Epithelial cell of umbilical artery (primary cell): Measurements from ENCODE around the gene TTLL4. TPM values are rescaled to one million over a fixed set of nuclear protein-coding genes. Genes with fewer than 3 reads are reported as not detected.

ENCODE experiments used
- total RNA-seq: library from RNA; depleted of rRNA; stranded (reverse); fragments of >200 nt; gene quantifications from 2 replicates; pipeline ENCODE4 v1.2.3, GENCODE V29; 2014

Gene TTLL4, protein sequence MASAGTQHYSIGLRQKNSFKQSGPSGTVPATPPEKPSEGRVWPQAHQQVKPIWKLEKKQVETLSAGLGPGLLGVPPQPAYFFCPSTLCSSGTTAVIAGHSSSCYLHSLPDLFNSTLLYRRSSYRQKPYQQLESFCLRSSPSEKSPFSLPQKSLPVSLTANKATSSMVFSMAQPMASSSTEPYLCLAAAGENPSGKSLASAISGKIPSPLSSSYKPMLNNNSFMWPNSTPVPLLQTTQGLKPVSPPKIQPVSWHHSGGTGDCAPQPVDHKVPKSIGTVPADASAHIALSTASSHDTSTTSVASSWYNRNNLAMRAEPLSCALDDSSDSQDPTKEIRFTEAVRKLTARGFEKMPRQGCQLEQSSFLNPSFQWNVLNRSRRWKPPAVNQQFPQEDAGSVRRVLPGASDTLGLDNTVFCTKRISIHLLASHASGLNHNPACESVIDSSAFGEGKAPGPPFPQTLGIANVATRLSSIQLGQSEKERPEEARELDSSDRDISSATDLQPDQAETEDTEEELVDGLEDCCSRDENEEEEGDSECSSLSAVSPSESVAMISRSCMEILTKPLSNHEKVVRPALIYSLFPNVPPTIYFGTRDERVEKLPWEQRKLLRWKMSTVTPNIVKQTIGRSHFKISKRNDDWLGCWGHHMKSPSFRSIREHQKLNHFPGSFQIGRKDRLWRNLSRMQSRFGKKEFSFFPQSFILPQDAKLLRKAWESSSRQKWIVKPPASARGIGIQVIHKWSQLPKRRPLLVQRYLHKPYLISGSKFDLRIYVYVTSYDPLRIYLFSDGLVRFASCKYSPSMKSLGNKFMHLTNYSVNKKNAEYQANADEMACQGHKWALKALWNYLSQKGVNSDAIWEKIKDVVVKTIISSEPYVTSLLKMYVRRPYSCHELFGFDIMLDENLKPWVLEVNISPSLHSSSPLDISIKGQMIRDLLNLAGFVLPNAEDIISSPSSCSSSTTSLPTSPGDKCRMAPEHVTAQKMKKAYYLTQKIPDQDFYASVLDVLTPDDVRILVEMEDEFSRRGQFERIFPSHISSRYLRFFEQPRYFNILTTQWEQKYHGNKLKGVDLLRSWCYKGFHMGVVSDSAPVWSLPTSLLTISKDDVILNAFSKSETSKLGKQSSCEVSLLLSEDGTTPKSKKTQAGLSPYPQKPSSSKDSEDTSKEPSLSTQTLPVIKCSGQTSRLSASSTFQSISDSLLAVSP
- 5.2 and 9.0 TPM in 2 replicates for total RNA-seq

DNA sequence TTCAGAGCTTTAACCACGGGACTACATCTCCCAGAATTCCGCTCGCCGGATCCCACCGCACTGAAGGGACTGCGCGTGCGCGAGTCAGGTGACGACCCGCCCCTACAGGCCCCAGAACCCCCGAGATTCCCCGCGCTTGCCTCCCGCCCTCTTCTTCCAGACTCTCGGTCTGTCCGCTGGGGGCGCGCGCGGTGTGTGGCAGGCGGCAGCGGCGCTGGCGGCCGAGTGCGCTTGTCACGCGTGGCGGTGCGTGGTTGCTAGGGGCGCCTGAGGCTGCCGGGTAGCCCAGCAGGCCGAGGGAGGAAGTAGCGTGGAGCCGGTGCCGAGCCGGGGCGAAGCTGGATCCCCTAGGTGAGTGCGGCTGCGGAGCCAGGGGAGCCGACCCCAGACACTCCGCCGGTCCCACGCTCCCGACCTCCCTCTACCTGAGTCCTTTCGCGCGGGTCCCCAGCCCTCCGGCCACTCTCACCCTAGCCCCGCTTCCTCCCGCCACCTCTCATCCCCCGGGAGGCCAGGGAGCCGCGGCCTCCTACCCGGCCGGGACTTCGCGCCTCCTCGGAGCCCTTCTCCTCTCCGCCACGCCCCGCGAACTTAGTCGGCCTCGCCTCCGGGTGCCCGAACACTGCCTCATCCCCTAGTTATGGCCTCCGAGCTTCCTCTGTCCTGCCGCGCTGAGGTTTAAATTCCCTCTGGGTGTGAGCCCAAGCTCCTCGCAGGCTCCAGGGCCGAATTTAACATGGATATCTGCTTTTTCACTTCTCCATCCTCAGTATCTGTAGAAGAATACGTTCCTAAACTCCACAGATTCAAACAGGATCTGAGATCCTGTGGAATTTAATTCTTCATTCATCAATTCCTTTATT, at the start of gene TTLL4:
TTLL4 (plus strand) TSS at position 149 of the 863 bp plus-strand sequence. CDS start 26,842 bp downstream, outside the sequence.

DNA sequence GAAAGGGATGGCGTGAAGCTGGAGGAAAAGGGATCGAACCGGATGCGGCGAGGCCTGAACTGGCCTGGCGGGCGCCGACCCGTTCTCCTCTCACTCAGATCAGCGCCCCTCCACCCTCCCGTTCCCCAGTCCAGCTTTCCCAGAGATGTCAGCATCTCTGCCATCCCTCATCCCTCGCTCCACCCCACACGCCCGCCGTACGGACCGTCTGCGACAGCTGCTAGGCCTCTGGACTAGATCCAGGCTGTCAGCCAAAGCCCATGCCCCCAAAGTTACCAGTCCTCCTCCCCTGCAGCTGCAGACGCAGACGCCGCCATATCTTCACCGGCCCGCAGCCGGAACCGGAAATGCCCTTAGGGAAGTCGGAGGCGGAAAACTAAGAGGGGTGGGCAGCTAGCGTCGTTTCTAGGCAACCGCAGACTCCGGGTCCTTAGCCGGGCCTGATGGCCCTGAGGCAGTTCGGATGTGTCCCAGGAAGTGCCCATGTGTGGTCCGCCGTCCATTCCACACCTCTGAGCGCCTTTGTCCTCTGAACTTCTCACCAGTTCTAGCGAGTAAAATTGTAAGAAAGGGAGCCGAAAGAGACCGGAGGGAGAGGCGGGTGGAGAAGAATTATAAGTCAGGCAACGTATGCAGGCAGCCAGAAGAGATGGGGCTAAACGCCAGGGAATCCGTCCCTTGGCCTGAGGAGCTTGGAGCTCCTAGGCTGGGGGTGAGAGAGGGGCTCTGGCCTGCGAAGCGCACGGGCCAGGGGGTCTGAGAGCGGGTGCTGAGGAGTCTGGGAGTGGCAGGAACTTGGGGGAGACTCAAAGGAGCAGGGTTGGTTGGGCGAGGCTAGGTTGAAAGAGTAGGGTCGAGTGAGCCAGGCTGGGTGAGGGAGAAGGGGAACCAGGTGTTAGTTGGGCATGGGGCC, 38.7 kb upstream of the TTLL4 start, which contains the start of the genes RNF25 and STK36:
RNF25 (minus strand) TSS at position 349 of the 913 bp plus-strand sequence; CDS start at position 317, 32 bp downstream.
STK36 (plus strand) TSS at position 433 of the 913 bp plus-strand sequence. CDS start 744 bp downstream, outside the sequence.

DNA sequence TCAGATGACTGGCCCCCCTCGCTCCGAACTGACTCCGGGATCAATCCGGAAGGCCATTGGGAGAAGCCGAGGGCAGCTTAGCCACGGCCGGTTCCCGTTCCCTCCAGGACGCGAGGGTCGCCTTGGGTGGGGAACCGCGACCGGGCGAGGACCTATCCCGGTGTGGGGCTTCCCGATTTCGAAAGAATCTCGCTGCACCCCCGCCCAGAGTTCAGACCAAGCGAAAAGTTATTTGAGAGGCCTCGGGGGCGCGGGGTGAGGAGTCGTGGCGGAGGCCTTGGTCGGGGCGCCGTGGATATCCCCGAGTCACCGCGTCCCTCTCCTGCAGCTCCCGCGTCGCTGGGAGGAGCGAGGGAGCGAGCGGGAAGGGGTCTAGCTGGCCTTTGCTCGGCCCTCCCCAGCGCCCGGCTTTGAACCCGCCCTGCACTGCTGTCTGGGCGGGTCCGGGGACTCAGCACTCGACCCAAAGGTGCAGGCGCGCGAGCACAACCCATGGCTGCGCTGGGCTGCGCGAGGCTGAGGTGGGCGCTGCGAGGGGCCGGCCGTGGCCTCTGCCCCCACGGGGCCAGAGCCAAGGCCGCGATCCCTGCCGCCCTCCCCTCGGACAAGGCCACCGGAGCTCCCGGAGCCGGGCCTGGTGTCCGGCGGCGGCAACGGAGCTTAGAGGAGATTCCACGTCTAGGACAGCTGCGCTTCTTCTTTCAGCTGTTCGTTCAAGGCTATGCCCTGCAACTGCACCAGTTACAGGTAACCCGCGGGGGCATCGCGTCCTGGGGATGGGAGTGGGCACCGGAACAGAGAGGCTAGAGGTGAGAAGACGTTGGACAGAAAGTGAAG, 71.3 kb downstream of the TTLL4 start, which contains the start of gene CYP27A1:
CYP27A1 (plus strand) TSS at position 457 of the 837 bp plus-strand sequence; CDS start at position 493, 36 bp downstream.

Other genes starting within 250 kb of the TTLL4 start
- 5.2 and 14.1 TPM in 2 replicates for gene USP37, start 142.5 kb upstream of the TTLL4 start, total RNA-seq
- 52.3 and 54.0 TPM in 2 replicates for gene CNOT9, start 142.0 kb upstream of the TTLL4 start, total RNA-seq
- 0.97 and 2.1 TPM in 2 replicates for gene PLCD4, start 102.9 kb upstream of the TTLL4 start, total RNA-seq
- gene ZNF142, start 51.2 kb upstream of the TTLL4 start, total RNA-seq, result 3.9 and 5.6 TPM in 2 replicates
- gene BCS1L, start 51.2 kb upstream of the TTLL4 start, total RNA-seq, result 49.0 and 58.2 TPM in 2 replicates
- 32.2 and 37.4 TPM in 2 replicates for gene RNF25, start 38.8 kb upstream of the TTLL4 start, total RNA-seq
- 7.1 and 12.6 TPM in 2 replicates for gene STK36, start 38.7 kb upstream of the TTLL4 start, total RNA-seq
- gene CYP27A1, start 71.3 kb downstream of the TTLL4 start, total RNA-seq, result 17.2 and 18.2 TPM in 2 replicates
- not detected in 2 replicates for gene PRKAG3, start 121.0 kb downstream of the TTLL4 start, total RNA-seq
- not detected in 2 replicates for gene WNT6, start 149.0 kb downstream of the TTLL4 start, total RNA-seq
- not detected in 2 replicates for gene WNT10A, start 170.0 kb downstream of the TTLL4 start, total RNA-seq
- not detected in 2 replicates for gene CDK5R2, start 248.8 kb downstream of the TTLL4 start, total RNA-seq